NCI-H1930 (cell line): ENCODE data around the gene ATP2A1.
"Not testable (repeated sequence)": the region's sequence is repeated elsewhere in the genome, so short reads cannot be mapped to it uniquely, and the experiment has no call there.

Experiments used
- DNase-seq, 2 experiments: peaks; one replicate each; lab custom pipeline; 2025; lab: John Stamatoyannopoulos, UW

Gene ATP2A1

GRCh38 chr16:28935924-28936783 lies 57.9 kb downstream of the ATP2A1 start:
- peak in 1 of 2 experiments; percentile 40 for DNase-seq

GRCh38 chr16:28936784-28937155 lies 58.5 kb downstream of the ATP2A1 start:
- no peak for DNase-seq

- no peak for DNase-seq
Measured at GRCh38 chr16:28937222-28937876, 59.1 kb downstream of the ATP2A1 start.

GRCh38 chr16:28938721-28939120 lies 60.4 kb downstream of the ATP2A1 start:
- DNase-seq: no peak

GRCh38 chr16:28939825-28940224 lies 61.5 kb downstream of the ATP2A1 start:
- DNase-seq: not testable (repeated sequence)

- no peak for DNase-seq
Measured at GRCh38 chr16:28943281-28943680, 65.0 kb downstream of the ATP2A1 start.

GRCh38 chr16:28946681-28947080 lies 68.4 kb downstream of the ATP2A1 start:
- no peak for DNase-seq

GRCh38 chr16:28950648-28951409 lies 72.5 kb downstream of the ATP2A1 start, which contains the start of gene NFATC2IP:
Gene NFATC2IP (plus strand): TSS chr16:28950937. CDS start chr16:28951012, 75 bp downstream.
- peak; percentile 100 for DNase-seq

GRCh38 chr16:28951410-28951943 lies 73.2 kb downstream of the ATP2A1 start:
- no peak for DNase-seq
